Measurements from ENCODE around the gene CANT1. TPM values are rescaled to one million over a fixed set of nuclear protein-coding genes. Genes with fewer than 3 reads are reported as not detected.

The CANT1 gene
- total and polyA plus RNA-seq, 2 of the 13 experiments (the other 11 are each of a cell fraction or from before 2014, with no cell fraction given): 34.1 to 42.1 TPM

- TF ChIP-seq E2F2 (CRISPR knock-in tag; IDR thresholded peaks at IDR 0.05; ENCODE audit: borderline replicate concordance) (no peak), PHF20 (CRISPR knock-in tag; IDR thresholded peaks at IDR 0.05) (no peak), BRF2 (CRISPR knock-in tag; IDR thresholded peaks at IDR 0.05) (no peak), EED (CRISPR knock-in tag; IDR thresholded peaks at IDR 0.05) (0 out of 2 replicates have a peak, but pooled peaks have one; percentile 65), ZNF335 (CRISPR knock-in tag; IDR thresholded peaks at IDR 0.05) (no peak), HCFC1 (IDR thresholded peaks at IDR 0.05; ENCODE audit: low read depth, low read length) (no peak), PRPF4 (IDR thresholded peaks at IDR 0.05; ENCODE audit: low read depth, low read length, poor library complexity, severe bottlenecking) (no peak), ZNF260 (CRISPR knock-in tag; IDR thresholded peaks at IDR 0.05; ENCODE audit: borderline replicate concordance, low read depth) (no peak), FOXA3 (CRISPR knock-in tag; IDR thresholded peaks at IDR 0.05) (peak; percentile 33; the same call in 1 of the 2 replicates), ZNF34 (CRISPR knock-in tag; IDR thresholded peaks at IDR 0.05; ENCODE audit: borderline replicate concordance) (no peak), DNMT3B (CRISPR knock-in tag; conservative IDR thresholded peaks at IDR 0.05) (no peak), SNAPC4 (CRISPR knock-in tag; IDR thresholded peaks at IDR 0.05) (no peak), BCL3 (CRISPR knock-in tag; IDR thresholded peaks at IDR 0.05) (no peak), ZNF431 (CRISPR knock-in tag; IDR thresholded peaks at IDR 0.05; ENCODE audit: borderline replicate concordance, low read depth) (0 out of 2 replicates have a peak, but pooled peaks have one; percentile 22), ZNF276 (CRISPR knock-in tag; IDR thresholded peaks at IDR 0.05; ENCODE audit: low read depth) (0 out of 2 replicates have a peak, but pooled peaks have one; percentile 38)
These were observed 38.5 kb downstream of the CANT1 start (continued) for GRCh38 chr17:78970834-78971755.
